ENCODE data around the gene RAB35.
"Not testable (repeated sequence)": the region's sequence is repeated elsewhere in the genome, so short reads cannot be mapped to it uniquely, and the experiment has no call there.

The RAB35 gene

DNA sequence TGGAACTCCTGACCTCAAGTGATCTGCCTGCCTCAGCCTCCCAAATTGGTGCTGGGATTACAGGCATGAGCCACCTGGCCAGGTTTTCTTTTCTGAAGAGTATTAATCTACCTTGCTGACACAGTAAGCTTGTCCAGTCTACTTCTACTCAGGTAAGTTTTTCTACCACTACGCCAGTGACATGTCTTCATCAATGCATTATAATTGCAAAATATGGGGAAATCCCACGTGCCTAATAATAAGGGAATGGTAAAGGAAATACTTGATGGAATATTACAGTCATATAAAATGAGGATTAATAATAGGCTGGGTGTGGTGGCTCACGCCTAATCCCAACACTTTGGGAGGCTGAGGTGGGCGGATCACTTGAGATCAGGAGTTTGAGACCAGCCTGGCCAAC is 62.3 kb downstream of the RAB35 start:
- DNase-seq = no peak

DNA sequence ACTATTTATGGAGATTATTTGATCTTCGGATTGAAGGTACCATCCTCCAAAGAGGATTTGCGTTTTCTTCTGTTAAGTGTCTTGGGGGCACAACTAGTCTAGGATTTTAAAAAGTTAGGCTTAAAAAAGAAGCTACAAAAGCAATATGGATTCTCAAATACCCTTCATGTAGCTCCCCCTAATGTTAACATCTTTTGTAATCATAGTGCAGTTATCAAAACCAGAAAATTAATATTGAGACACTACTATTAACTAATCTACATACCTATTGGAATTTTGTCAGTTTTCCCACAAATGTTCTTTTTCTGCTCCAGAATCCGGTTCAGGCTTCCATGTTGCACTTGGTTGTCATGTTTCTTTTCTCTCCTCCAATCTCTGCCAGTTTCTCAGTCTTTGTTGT is 65.0 kb downstream of the RAB35 start:
- DNase-seq = no peak

DNA sequence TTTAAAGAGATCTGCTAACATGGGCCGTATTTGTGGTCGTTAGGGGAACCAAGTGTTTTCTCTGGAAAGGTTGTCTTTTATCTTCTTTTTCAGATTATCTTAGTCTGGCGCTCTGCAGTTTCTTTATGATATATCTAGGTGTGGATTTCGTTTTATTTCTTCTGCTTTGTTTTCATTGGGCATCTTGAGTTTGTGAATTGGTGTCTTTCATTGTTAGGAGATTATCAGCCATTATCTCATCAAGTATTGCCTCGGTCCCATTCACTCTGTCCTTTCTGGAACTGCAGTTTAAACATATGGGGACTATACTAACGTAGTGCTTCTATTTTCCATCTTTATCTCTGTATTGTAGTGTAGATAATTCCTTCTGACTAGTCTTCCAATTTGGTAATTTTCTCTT is 67.1 kb downstream of the RAB35 start:
- no peak for DNase-seq

DNA sequence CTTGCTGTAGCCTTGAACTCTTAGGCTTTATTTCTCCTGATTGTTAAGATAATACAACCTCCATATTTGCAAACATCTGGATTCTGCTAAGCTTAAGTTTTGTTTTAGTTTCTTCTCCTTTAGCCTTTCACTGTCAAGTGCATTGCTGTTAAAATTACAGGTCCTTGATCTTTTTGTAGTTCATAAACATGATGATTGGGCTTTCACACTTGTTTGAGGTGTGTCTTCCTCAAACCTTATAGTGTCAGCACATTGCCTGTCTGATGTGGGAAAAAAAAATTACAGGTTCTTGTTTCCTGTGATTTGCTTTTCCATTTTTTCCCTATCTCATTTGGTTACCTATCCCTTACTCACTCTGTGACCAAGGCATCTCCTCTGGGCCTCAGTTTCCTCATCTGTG is 68.3 kb downstream of the RAB35 start:
- no peak for DNase-seq

DNA sequence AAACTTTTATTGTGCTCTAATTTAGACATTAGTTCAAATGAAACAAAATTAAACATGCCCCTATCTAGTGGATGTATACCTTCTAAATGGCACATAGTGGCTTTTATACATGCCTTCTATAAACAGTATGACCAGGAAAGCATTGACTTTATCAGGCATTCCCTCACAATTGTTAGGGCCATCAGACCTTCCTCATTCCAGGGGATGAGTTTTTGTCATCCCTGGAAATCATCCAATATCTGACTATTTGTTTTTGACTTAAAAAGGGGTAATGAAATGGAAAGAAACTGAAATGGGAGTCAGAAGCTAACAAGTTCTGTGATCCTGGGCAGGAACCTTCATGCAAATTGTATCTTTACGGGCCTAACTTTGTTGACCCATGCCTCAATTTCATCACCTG is 69.5 kb downstream of the RAB35 start:
- no peak for DNase-seq

DNA sequence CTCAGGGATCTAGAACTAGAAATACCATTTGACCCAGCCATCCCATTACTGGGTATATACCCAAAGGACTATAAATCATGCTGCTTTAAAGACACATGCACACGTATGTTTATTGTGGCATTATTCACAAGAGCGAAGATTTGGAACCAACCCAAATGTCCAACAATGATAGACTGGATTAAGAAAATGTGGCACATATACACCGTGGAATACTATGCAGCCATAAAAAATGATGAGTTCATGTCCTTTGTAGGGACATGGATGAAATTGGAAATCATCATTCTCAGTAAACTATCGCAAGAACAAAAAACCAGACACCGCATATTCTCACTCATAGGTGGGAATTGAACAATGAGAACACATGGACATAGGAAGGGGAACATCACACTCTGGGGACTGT is 71.2 kb downstream of the RAB35 start:
- DNase-seq = not testable (repeated sequence)

All from fibroblast of upper back skin (primary cell).